Left ventricle myocardium superior (tissue), 1 donor: ENCODE measurements around the gene CDCP1. TPM values are rescaled to one million over a fixed set of nuclear protein-coding genes. Genes with fewer than 3 reads are reported as not detected.

Source experiments
- ATAC-seq: fragments of 200-7000 bp; cut with Tn5 transposase; one replicate; pipeline ENCODE4 v1.9.1; 2020; ENCODE audit warnings: mild to moderate bottlenecking, moderate library complexity
- DNase-seq: peaks from one replicate; pipeline ENCODE4 v3.0.0-alpha.2; 2020
- intact Hi-C: fragments of 100-400 bp; cut with micrococcal nuclease; formaldehyde crosslinking; loops from one replicate; pipeline ENCODE4 v1.11.0; 2022
- total RNA-seq: library from RNA; stranded (reverse); fragmentation: NEBNext Ultra II Directional; extraction: Animal tissue kit (Norgen Biotek cat#: 25700); gene quantifications from one replicate; pipeline ENCODE4 v1.2.1, GENCODE V29; 2021
- donor health status: DM: no; HTN: yes; CAD: no; lungs with severe emphysema.

Gene CDCP1
- total RNA-seq, 1 donor from 2014 or later: 0.30 TPM

- DNase-seq (no peak), ATAC-seq (no peak)
- intact Hi-C loops: no loop called here
These were observed 23.1 kb downstream of the CDCP1 start for GRCh38 chr3:45123030-45123429.

- DNase-seq (no peak), ATAC-seq (no peak)
- intact Hi-C loops: no loop called here
These were observed 25.6 kb downstream of the CDCP1 start for GRCh38 chr3:45120359-45121158.

GRCh38 chr3:45119824-45120358 lies 26.3 kb downstream of the CDCP1 start:
- intact Hi-C loops: no loop called here
- DNase-seq (no peak), ATAC-seq (peak; percentile 11)

- no peak for DNase-seq
- ATAC-seq: no peak
- intact Hi-C loops: no loop called here
These were observed 26.8 kb downstream of the CDCP1 start for GRCh38 chr3:45119376-45119775.

- intact Hi-C loops: no loop called here
- DNase-seq (no peak), ATAC-seq (no peak)
These were observed 27.5 kb downstream of the CDCP1 start for GRCh38 chr3:45118615-45119071.

- intact Hi-C loops: no loop called here
- DNase-seq (no peak), ATAC-seq (no peak)
These were observed 29.8 kb downstream of the CDCP1 start for GRCh38 chr3:45116350-45116749.

GRCh38 chr3:45113625-45114050 lies 32.5 kb downstream of the CDCP1 start:
- intact Hi-C loops: no loop called here
- DNase-seq: peak; percentile 44
- peak; percentile 95 for ATAC-seq

GRCh38 chr3:45112939-45113338 lies 33.2 kb downstream of the CDCP1 start:
- peak; percentile 62 for ATAC-seq
- intact Hi-C loops: no loop called here
- DNase-seq: no peak

GRCh38 chr3:45110509-45110833 lies 35.7 kb downstream of the CDCP1 start:
- intact Hi-C loops: no loop called here
- DNase-seq: no peak
- no peak for ATAC-seq

GRCh38 chr3:45109771-45110508 lies 36.2 kb downstream of the CDCP1 start:
- no peak for DNase-seq
- intact Hi-C loops: no loop called here
- no peak for ATAC-seq

GRCh38 chr3:45106874-45107273 lies 39.3 kb downstream of the CDCP1 start:
- DNase-seq (no peak), ATAC-seq (no peak)
- intact Hi-C loops: no loop called here

- intact Hi-C loops: no loop called here
- no peak for DNase-seq
- ATAC-seq: no peak
These were observed 40.1 kb downstream of the CDCP1 start for GRCh38 chr3:45105855-45106671.

- DNase-seq (no peak), ATAC-seq (no peak)
- intact Hi-C loops: no loop called here
These were observed 41.2 kb downstream of the CDCP1 start for GRCh38 chr3:45104715-45105711.

GRCh38 chr3:45103753-45104714 lies 42.1 kb downstream of the CDCP1 start:
- ATAC-seq (no peak), DNase-seq (no peak)
- intact Hi-C loops: no loop called here

- ATAC-seq: no peak
- intact Hi-C loops: no loop called here
These were observed 42.8 kb downstream of the CDCP1 start for GRCh38 chr3:45103334-45103733.

GRCh38 chr3:45100981-45101407 lies 45.2 kb downstream of the CDCP1 start:
- intact Hi-C loops: no loop called here
- ATAC-seq (no peak), DNase-seq (no peak)

More at GRCh38 chr3:45103334-45103733, 42.8 kb downstream of the CDCP1 start:
- DNase-seq: no peak

GRCh38 chr3:45098310-45098709 lies 47.9 kb downstream of the CDCP1 start:
- ATAC-seq: no peak

More at GRCh38 chr3:45098310-45098709, 47.9 kb downstream of the CDCP1 start:
- DNase-seq: no peak
- intact Hi-C loops: no loop called here
